Measurements from ENCODE around the gene GOLGA8S. TPM values are rescaled to one million over a fixed set of nuclear protein-coding genes. Genes with fewer than 3 reads are reported as not detected.
"Not testable (repeated sequence)": the region's sequence is repeated elsewhere in the genome, so short reads cannot be mapped to it uniquely, and the experiment has no call there.

GOLGA8S gene
- total RNA-seq, 1 donor from 2014 or later, result 0.29 TPM

GRCh38 chr15:23398357-23398756 lies 43.8 kb downstream of the GOLGA8S start:
- not testable (repeated sequence) for DNase-seq (ENCODE audit: low spot score)

GRCh38 chr15:23399207-23399606 lies 44.7 kb downstream of the GOLGA8S start:
- not testable (repeated sequence) for DNase-seq (ENCODE audit: low spot score)

GRCh38 chr15:23401627-23402026 lies 47.1 kb downstream of the GOLGA8S start:
- DNase-seq (ENCODE audit: low spot score), result no peak

- DNase-seq (ENCODE audit: low spot score), result no peak
These were observed 47.6 kb downstream of the GOLGA8S start for GRCh38 chr15:23402140-23402539.

DNA sequence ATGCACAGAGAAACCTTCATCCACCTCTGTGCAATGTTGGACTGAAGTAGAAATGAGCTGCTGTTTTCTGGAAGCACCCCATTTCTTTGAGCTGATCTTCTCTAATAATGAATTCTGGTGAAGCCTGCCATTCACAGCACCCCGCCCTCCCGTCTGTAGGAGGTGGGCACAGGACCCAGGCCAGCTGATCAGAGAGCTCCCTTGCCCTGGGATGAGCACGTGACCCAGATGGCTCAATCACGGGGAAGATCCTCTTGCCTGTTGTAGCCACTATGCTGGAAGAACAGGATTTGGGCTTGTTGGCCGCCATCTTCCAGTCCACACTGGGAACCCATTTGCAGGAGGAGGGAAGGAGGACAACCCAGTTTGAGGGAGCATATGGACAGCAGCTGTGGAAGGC lies 48.0 kb downstream of the GOLGA8S start:
- DNase-seq (ENCODE audit: low spot score), result no peak

DNA sequence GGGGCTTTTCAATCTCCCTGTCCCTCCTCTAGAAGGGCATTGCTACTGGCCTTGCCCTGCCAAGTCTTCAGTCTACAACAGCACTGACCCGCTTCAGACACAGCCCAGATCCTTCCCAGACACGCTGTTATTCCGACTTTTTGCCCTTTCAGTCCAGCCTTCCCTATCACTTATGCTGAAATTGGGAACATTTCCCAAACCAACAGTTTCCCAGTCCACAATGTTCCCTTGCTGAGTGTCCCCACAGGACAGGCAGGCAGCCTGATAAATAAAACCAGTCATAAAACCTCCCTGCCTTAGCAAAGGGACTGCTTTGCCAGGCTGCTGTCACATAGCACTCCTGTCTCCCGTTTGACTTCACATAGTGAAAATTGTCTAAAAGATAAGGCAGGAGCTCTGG lies 49.0 kb downstream of the GOLGA8S start:
- DNase-seq (ENCODE audit: low spot score), result no peak

- DNase-seq (ENCODE audit: low spot score), result no peak
These were observed 57.3 kb downstream of the GOLGA8S start for GRCh38 chr15:23411841-23412240.

GRCh38 chr15:23412881-23413600 lies 58.5 kb downstream of the GOLGA8S start:
- not testable (repeated sequence) for DNase-seq (ENCODE audit: low spot score)

Other genes with a start within 250 kb of the GOLGA8S start
- gene GOLGA6L1, start 217.9 kb upstream of the GOLGA8S start, total RNA-seq, result not detected
- not detected for gene GOLGA6L26, start 20.6 kb upstream of the GOLGA8S start, total RNA-seq
- not detected for gene GOLGA6L2, start 92.5 kb downstream of the GOLGA8S start, total RNA-seq
- not detected for gene MKRN3, start 210.9 kb downstream of the GOLGA8S start, total RNA-seq